Mesendoderm (in vitro differentiated cells): ENCODE results near the gene TXNDC11.

Experiments
- DNase-seq: peaks from one replicate; pipeline ENCODE4 v3.0.0; 2013
- H2AK5ac ChIP-seq: 2 replicates; pipeline ENCODE4 v1.6.1; 2013; ENCODE audit warnings: low read length, inconsistent platforms
- H2BK120ac ChIP-seq: 2 replicates; pipeline ENCODE4 v1.6.1; 2013; ENCODE audit warnings: low read depth, mild to moderate bottlenecking, low read length, moderate library complexity, mixed read lengths
- H2BK15ac ChIP-seq: replicated peaks from 2 replicates; pipeline ENCODE4 v1.6.1; 2013; ENCODE audit warnings: low read depth, mild to moderate bottlenecking, moderate library complexity
- H2BK5ac ChIP-seq: 2 replicates; pipeline ENCODE4 v1.6.1; 2013; ENCODE audit warnings: low read length, inconsistent platforms
- H3K18ac ChIP-seq: 2 replicates; pipeline ENCODE4 v1.6.1; 2013; ENCODE audit warnings: mild to moderate bottlenecking, low read length, mixed read lengths
- H3K23ac ChIP-seq: one replicate; pipeline ENCODE4 v1.6.1; 2013; ENCODE audit warnings: low read length
- H3K27ac ChIP-seq: 2 replicates; pipeline ENCODE4 v1.5.1; 2013; ENCODE audit warnings: low read depth, mild to moderate bottlenecking, inconsistent platforms, low read length, moderate library complexity
- H3K27me3 ChIP-seq: 2 replicates; pipeline ENCODE4 v1.6.1; 2013; ENCODE audit warnings: low read length, control low read depth, mild to moderate bottlenecking, inconsistent platforms; ENCODE audit not compliant: insufficient read depth, poor library complexity
- H3K36me3 ChIP-seq: 2 replicates; pipeline ENCODE4 v1.6.1; 2013; ENCODE audit warnings: low read length, inconsistent platforms; ENCODE audit not compliant: control insufficient read depth, insufficient read depth
- H3K4ac ChIP-seq: one replicate; pipeline ENCODE4 v1.6.1; 2013; ENCODE audit warnings: low read depth, mild to moderate bottlenecking, low read length, moderate library complexity
- H3K4me1 ChIP-seq: 2 replicates; pipeline ENCODE4 v1.6.1; 2013; ENCODE audit warnings: low read depth, low read length, inconsistent platforms; ENCODE audit not compliant: control insufficient read depth
- H3K4me2 ChIP-seq: 2 replicates; pipeline ENCODE4 v1.6.1; 2013; ENCODE audit warnings: low read length
- H3K4me3 ChIP-seq: 2 replicates; pipeline ENCODE4 v1.5.1; 2013; ENCODE audit warnings: mild to moderate bottlenecking, low read length
- H3K56ac ChIP-seq: one replicate; pipeline ENCODE4 v1.6.1; 2013; ENCODE audit warnings: low read length
- H3K79me1 ChIP-seq: 2 replicates; pipeline ENCODE4 v1.6.1; 2013; ENCODE audit warnings: low read length, inconsistent platforms
- H3K79me2 ChIP-seq: 2 replicates; pipeline ENCODE4 v1.6.1; 2013; ENCODE audit warnings: mild to moderate bottlenecking, low read length; ENCODE audit not compliant: control insufficient read depth, insufficient read depth
- H3K9ac ChIP-seq: 2 replicates; pipeline ENCODE4 v1.6.1; 2013; ENCODE audit warnings: low read length, inconsistent platforms
- H4K5ac ChIP-seq: one replicate; pipeline ENCODE4 v1.6.1; 2013; ENCODE audit warnings: low read length
- H4K8ac ChIP-seq: one replicate; pipeline ENCODE4 v1.6.1; 2013; ENCODE audit warnings: low read depth, mild to moderate bottlenecking, control low read depth, low read length, moderate library complexity
- WGBS: extraction: QIAGEN DNeasy Blood & Tissue Kit; methylation state at CpG from one replicate; pipeline ENCODE4 v1.1.7; 2013; ENCODE audit warnings: low lambda C conversion rate, missing lambda C conversion rate; ENCODE audit not compliant: insufficient coverage; ENCODE audit errors: extremely low coverage; 5-methylcytosine and 5-hydroxymethylcytosine counted together

The TXNDC11 gene

GRCh38 chr16:11684231-11685025 is 58.2 kb downstream of the TXNDC11 start:
- Histone ChIP-seq H2BK5ac (no peak overlapping the region), H3K27ac (no peak overlapping the region), H2AK5ac (no peak overlapping the region)

GRCh38 chr16:11683145-11683544 is 59.5 kb downstream of the TXNDC11 start:
- no CpG with 5 or more reads among the region's 11 CpGs for WGBS
- H3K4me3 ChIP-seq = no peak overlapping the region
- H3K79me1 ChIP-seq = no peaks in the 10 kb centered on the region
- H3K27me3 ChIP-seq = no peaks in the 10 kb centered on the region
- no peak overlapping the region for H4K5ac ChIP-seq
- no peaks in the 10 kb centered on the region for H3K79me2 ChIP-seq
- DNase-seq = no peak
- H3K18ac ChIP-seq = no peak overlapping the region
- no peak overlapping the region for H3K4ac ChIP-seq
- no peak overlapping the region for H3K4me2 ChIP-seq
- no peak overlapping the region for H2BK120ac ChIP-seq
- H2BK15ac ChIP-seq = no peak overlapping the region
- H2BK5ac ChIP-seq = no peak overlapping the region
- H3K23ac ChIP-seq = no peak overlapping the region
- no peak overlapping the region for H3K56ac ChIP-seq
- H3K4me1 ChIP-seq = no peaks in the 10 kb centered on the region
- no peak overlapping the region for H4K8ac ChIP-seq
- H2AK5ac ChIP-seq = no peak overlapping the region
- no peak overlapping the region for H3K27ac ChIP-seq
- H3K9ac ChIP-seq = no peak overlapping the region
- peaks cover 11% of the 10 kb centered on the region for H3K36me3 ChIP-seq

More at GRCh38 chr16:11684231-11685025, 58.2 kb downstream of the TXNDC11 start:
- no peak overlapping the region for H3K4me2 ChIP-seq
- no peak for DNase-seq
- H3K36me3 ChIP-seq = peaks cover 9% of the 10 kb centered on the region
- no peak overlapping the region for H3K4me3 ChIP-seq
- H3K79me1 ChIP-seq = no peaks in the 10 kb centered on the region
- no peak overlapping the region for H4K5ac ChIP-seq
- no peak overlapping the region for H3K18ac ChIP-seq
- no peak overlapping the region for H3K9ac ChIP-seq
- H2BK15ac ChIP-seq = no peak overlapping the region
- H2BK120ac ChIP-seq = no peak overlapping the region
- no peak overlapping the region for H3K4ac ChIP-seq
- H3K56ac ChIP-seq = no peak overlapping the region
- no peaks in the 10 kb centered on the region for H3K4me1 ChIP-seq
- H3K27me3 ChIP-seq = no peaks in the 10 kb centered on the region
- no CpG with 5 or more reads among the region's 12 CpGs for WGBS
- H4K8ac ChIP-seq = no peak overlapping the region
- H3K79me2 ChIP-seq = no peaks in the 10 kb centered on the region
- no peak overlapping the region for H3K23ac ChIP-seq

- Histone ChIP-seq H3K4me1 (no peaks in the 10 kb centered on the region), H3K56ac (no peak overlapping the region), H2BK15ac (no peak overlapping the region), H3K18ac (no peak overlapping the region), H3K4me3 (no peak overlapping the region), H3K36me3 (peaks cover 11% of the 10 kb centered on the region), H3K4me2 (no peak overlapping the region), H3K27ac (no peak overlapping the region), H3K23ac (no peak overlapping the region), H3K27me3 (no peaks in the 10 kb centered on the region), H3K79me1 (no peaks in the 10 kb centered on the region), H4K5ac (no peak overlapping the region), H4K8ac (no peak overlapping the region), H2BK120ac (no peak overlapping the region), H3K79me2 (no peaks in the 10 kb centered on the region), H3K9ac (no peak overlapping the region), H3K4ac (no peak overlapping the region), H2BK5ac (no peak overlapping the region), H2AK5ac (no peak overlapping the region)
- no peak for DNase-seq
- no CpG with 5 or more reads among the region's 5 CpGs for WGBS
Measured at GRCh38 chr16:11682655-11683096, 60.0 kb downstream of the TXNDC11 start.

GRCh38 chr16:11681976-11682654 is 60.5 kb downstream of the TXNDC11 start:
- H3K4me3 ChIP-seq = no peak overlapping the region
- H4K8ac ChIP-seq = no peak overlapping the region
- no peak overlapping the region for H2AK5ac ChIP-seq
- H3K79me2 ChIP-seq = no peaks in the 10 kb centered on the region
- no peaks in the 10 kb centered on the region for H3K27me3 ChIP-seq
- H3K27ac ChIP-seq = no peak overlapping the region
- H3K9ac ChIP-seq = no peak overlapping the region
- no peak overlapping the region for H4K5ac ChIP-seq
- H2BK120ac ChIP-seq = no peak overlapping the region
- WGBS = no CpG with 5 or more reads among the region's 12 CpGs
- no peak overlapping the region for H3K4me2 ChIP-seq
- no peak overlapping the region for H2BK15ac ChIP-seq
- H2BK5ac ChIP-seq = no peak overlapping the region
- no peak overlapping the region for H3K18ac ChIP-seq
- H3K4me1 ChIP-seq = no peaks in the 10 kb centered on the region
- no peak overlapping the region for H3K4ac ChIP-seq
- H3K23ac ChIP-seq = no peak overlapping the region
- H3K36me3 ChIP-seq = peaks cover 9% of the 10 kb centered on the region
- H3K79me1 ChIP-seq = no peaks in the 10 kb centered on the region
- H3K56ac ChIP-seq = no peak overlapping the region
- no peak for DNase-seq

- Histone ChIP-seq H3K4me1 (no peaks in the 10 kb centered on the region), H3K4ac (no peak overlapping the region), H2BK5ac (no peak overlapping the region), H3K18ac (no peak overlapping the region), H3K4me2 (no peak overlapping the region), H2BK120ac (no peak overlapping the region), H2AK5ac (no peak overlapping the region), H3K9ac (no peak overlapping the region), H4K5ac (no peak overlapping the region), H4K8ac (no peak overlapping the region), H3K23ac (no peak overlapping the region), H3K4me3 (no peak overlapping the region), H3K56ac (no peak overlapping the region), H3K36me3 (peaks cover 14% of the 10 kb centered on the region), H2BK15ac (no peak overlapping the region), H3K27ac (no peak overlapping the region), H3K79me2 (no peaks in the 10 kb centered on the region), H3K27me3 (no peaks in the 10 kb centered on the region), H3K79me1 (no peaks in the 10 kb centered on the region)
- no CpG with 5 or more reads among the region's 2 CpGs for WGBS
- DNase-seq = no peak
Measured at GRCh38 chr16:11681556-11681955, 61.1 kb downstream of the TXNDC11 start.
